Fibroblast of lung (primary cell): ENCODE measurements around the gene MREG.

Experiments used
- EZH2 ChIP-seq: IDR thresholded peaks from 2 replicates; pipeline ENCODE4 v1.5.1; 2012; ENCODE audit warnings: low read length, control low read depth, mild to moderate bottlenecking; ENCODE audit errors: missing control alignments
- TF ChIP-seq, protein P1 (sequence below), 2 donors: IDR thresholded peaks in 1 of 2; conservative IDR thresholded peaks in 1 of 2; 1 replicate in 1 of 2; 2 replicates in 1 of 2; pipeline ENCODE4 v1.5.1; 2011 to 2012; ENCODE audit warnings: low read length in 2 of 2, control low read depth in 1 of 2, inconsistent platforms in 1 of 2, low read depth in 1 of 2, mild to moderate bottlenecking in 1 of 2

DNA sequence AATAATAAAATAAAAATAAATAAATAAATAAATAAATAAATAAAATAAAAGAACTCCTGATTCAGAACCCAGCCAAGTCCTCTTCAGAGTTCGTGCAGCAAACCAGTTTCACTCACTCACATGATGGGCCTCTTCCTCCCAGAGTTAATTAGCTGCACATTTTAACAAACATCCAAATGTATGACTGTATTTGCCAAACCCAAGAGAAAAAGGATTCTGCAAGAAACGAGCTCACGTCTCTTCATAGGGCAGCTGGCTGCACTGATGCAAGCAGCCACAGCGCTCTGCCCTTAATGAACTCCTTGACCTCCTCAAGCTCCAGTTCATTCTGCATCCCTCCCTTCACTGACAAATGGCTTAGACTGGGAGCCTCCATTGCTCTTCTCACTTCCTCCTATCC, 55.1 kb downstream of the MREG start:
- TF ChIP-seq, protein P1, sequence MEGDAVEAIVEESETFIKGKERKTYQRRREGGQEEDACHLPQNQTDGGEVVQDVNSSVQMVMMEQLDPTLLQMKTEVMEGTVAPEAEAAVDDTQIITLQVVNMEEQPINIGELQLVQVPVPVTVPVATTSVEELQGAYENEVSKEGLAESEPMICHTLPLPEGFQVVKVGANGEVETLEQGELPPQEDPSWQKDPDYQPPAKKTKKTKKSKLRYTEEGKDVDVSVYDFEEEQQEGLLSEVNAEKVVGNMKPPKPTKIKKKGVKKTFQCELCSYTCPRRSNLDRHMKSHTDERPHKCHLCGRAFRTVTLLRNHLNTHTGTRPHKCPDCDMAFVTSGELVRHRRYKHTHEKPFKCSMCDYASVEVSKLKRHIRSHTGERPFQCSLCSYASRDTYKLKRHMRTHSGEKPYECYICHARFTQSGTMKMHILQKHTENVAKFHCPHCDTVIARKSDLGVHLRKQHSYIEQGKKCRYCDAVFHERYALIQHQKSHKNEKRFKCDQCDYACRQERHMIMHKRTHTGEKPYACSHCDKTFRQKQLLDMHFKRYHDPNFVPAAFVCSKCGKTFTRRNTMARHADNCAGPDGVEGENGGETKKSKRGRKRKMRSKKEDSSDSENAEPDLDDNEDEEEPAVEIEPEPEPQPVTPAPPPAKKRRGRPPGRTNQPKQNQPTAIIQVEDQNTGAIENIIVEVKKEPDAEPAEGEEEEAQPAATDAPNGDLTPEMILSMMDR (conservative IDR thresholded peaks at IDR 0.05 in 1 of 2, IDR thresholded peaks at IDR 0.05 in 1 of 2; ENCODE audit: low read depth in 1 of 2, low read length in 2 of 2) = no peak
- no peak for TF ChIP-seq EZH2
